GM23338 (cell line): ENCODE results near the gene POR. TPM values are rescaled to one million over a fixed set of nuclear protein-coding genes. Genes with fewer than 3 reads are reported as not detected.
A peak's percentile ranks its signal among the peaks of the same experiment; 100 is the strongest.

ENCODE experiments used
- ATAC-seq: fragments of 200-7000 bp; cut with Tn5 transposase; 3 replicates; pipeline ENCODE4 v1.9.1; 2020
- DNase-seq: peaks from one replicate; pipeline ENCODE4 v3.0.0-alpha.2; 2015; ENCODE audit warnings: low spot score
- H2AFZ ChIP-seq: fragments of 200-600 bp; sonication (generic); 2 replicates; pipeline ENCODE4 v1.8.0; 2016; ENCODE audit warnings: antibody characterized with exemption, mild to moderate bottlenecking, moderate library complexity
- H3F3A ChIP-seq: fragments of 200-600 bp; sonication (generic); replicated peaks from 2 replicates; pipeline ENCODE4 v1.8.0; 2017; ENCODE audit warnings: antibody characterized with exemption, mixed run types, low read depth
- H3K27ac ChIP-seq: fragments of 200-600 bp; sonication (generic); 2 replicates; pipeline ENCODE4 v1.6.1; 2016; ENCODE audit warnings: low read depth
- H3K27me3 ChIP-seq: fragments of 200-600 bp; sonication (generic); 2 replicates; pipeline ENCODE4 v1.8.0; 2016; ENCODE audit warnings: mild to moderate bottlenecking, mixed run types, moderate library complexity; ENCODE audit not compliant: insufficient read depth
- H3K36me3 ChIP-seq: fragments of 200-600 bp; sonication (generic); 2 replicates; pipeline ENCODE4 v1.8.0; 2016; ENCODE audit warnings: mild to moderate bottlenecking; ENCODE audit not compliant: insufficient read depth
- H3K4me1 ChIP-seq: fragments of 200-600 bp; sonication (generic); 2 replicates; pipeline ENCODE4 v1.8.0; 2016; ENCODE audit warnings: mild to moderate bottlenecking, moderate library complexity; ENCODE audit not compliant: insufficient read depth
- H3K4me2 ChIP-seq: fragments of 200-600 bp; sonication (generic); 2 replicates; pipeline ENCODE4 v1.7.1; 2017; ENCODE audit warnings: mixed run types
- H3K4me3 ChIP-seq: fragments of 200-600 bp; sonication (generic); 2 replicates; pipeline ENCODE4 v1.6.1; 2016; ENCODE audit warnings: mixed run types
- H3K79me2 ChIP-seq: fragments of 200-600 bp; sonication (generic); replicated peaks from 2 replicates; pipeline ENCODE4 v1.8.0; 2017; ENCODE audit warnings: mild to moderate bottlenecking; ENCODE audit not compliant: insufficient read depth
- H3K9me2 ChIP-seq: fragments of 200-600 bp; sonication (generic); 2 replicates; pipeline ENCODE4 v1.8.0; 2017; ENCODE audit not compliant: insufficient read depth
- H4K20me1 ChIP-seq: fragments of 200-600 bp; sonication (generic); replicated peaks from 2 replicates; pipeline ENCODE4 v1.8.0; 2017; ENCODE audit warnings: mild to moderate bottlenecking; ENCODE audit not compliant: insufficient read depth
- H3K27ac Mint-ChIP-seq: 2 replicates; pipeline ENCODE4 v1.8.0; 2020; ENCODE audit warnings: inconsistent platforms, mild to moderate bottlenecking, moderate library complexity, mixed read lengths
- H3K27me3 Mint-ChIP-seq: 3 replicates; pipeline ENCODE4 v1.8.0; 2022; ENCODE audit warnings: low read depth, mild to moderate bottlenecking, moderate library complexity, mixed read lengths, inconsistent platforms; ENCODE audit not compliant: insufficient read depth, poor library complexity
- H3K36me3 Mint-ChIP-seq: 3 replicates; pipeline ENCODE4 v1.8.0; 2021; ENCODE audit warnings: low read depth, mild to moderate bottlenecking, inconsistent platforms, moderate library complexity, mixed read lengths
- H3K4me1 Mint-ChIP-seq: 3 replicates; pipeline ENCODE4 v1.8.0; 2020; ENCODE audit warnings: mild to moderate bottlenecking, inconsistent platforms, mixed read lengths
- H3K4me3 Mint-ChIP-seq: 3 replicates; pipeline ENCODE4 v1.8.0; 2021; ENCODE audit warnings: moderate library complexity, mild to moderate bottlenecking, inconsistent platforms, mixed read lengths
- H3K9me3 Mint-ChIP-seq: 3 replicates; pipeline ENCODE4 v1.8.0; 2020; ENCODE audit warnings: moderate library complexity, mild to moderate bottlenecking, inconsistent platforms, mixed read lengths
- CTCF ChIP-seq, 2 experiments: fragments of 200-600 bp in 1 of 2; sonication (generic) in 1 of 2; conservative IDR thresholded peaks; 2 replicates each; pipeline versions ENCODE4 v1.5.1 to v1.6.1; 2016 to 2017; ENCODE audit warnings: antibody characterized with exemption in 2 of 2, low read depth in 2 of 2, mild to moderate bottlenecking in 2 of 2, moderate library complexity in 1 of 2
- ETS1 ChIP-seq: IDR thresholded peaks from 2 replicates; pipeline ENCODE4 v1.6.1; 2016; ENCODE audit warnings: antibody characterized with exemption
- EZH2 ChIP-seq: fragments of 200-600 bp; sonication (generic); IDR thresholded peaks from one replicate; pipeline ENCODE4 v1.8.0; 2017; ENCODE audit warnings: antibody characterized with exemption, mild to moderate bottlenecking, low read depth; ENCODE audit not compliant: unreplicated experiment
- EZH2phosphoT487 ChIP-seq: fragments of 200-600 bp; sonication (generic); IDR thresholded peaks from one replicate; pipeline ENCODE4 v1.8.1; 2018; ENCODE audit warnings: antibody characterized with exemption; ENCODE audit not compliant: unreplicated experiment
- JUNB ChIP-seq: IDR thresholded peaks from one replicate; pipeline ENCODE4 v1.6.1; 2016; ENCODE audit warnings: antibody characterized with exemption; ENCODE audit not compliant: unreplicated experiment
- NANOG ChIP-seq: IDR thresholded peaks from 2 replicates; pipeline ENCODE4 v1.6.1; 2016; ENCODE audit warnings: antibody characterized with exemption, borderline replicate concordance
- POLR2AphosphoS5 ChIP-seq: IDR thresholded peaks from 2 replicates; pipeline ENCODE4 v1.6.1; 2016; ENCODE audit warnings: antibody characterized with exemption, low read depth
- ZNF114 ChIP-seq: fragments of 250-450 bp; sonication (Bioruptor Pico); IDR thresholded peaks from 2 replicates; pipeline ENCODE4 v1.5.0; 2020; ENCODE audit warnings: mild to moderate bottlenecking, moderate library complexity
- ZNF331 ChIP-seq: fragments of 250-450 bp; sonication (Bioruptor Pico); IDR thresholded peaks from 2 replicates; pipeline ENCODE4 v1.5.0; 2020; ENCODE audit warnings: low read depth, mild to moderate bottlenecking, moderate library complexity
- ZNF462 ChIP-seq: fragments of 250-450 bp; sonication (Bioruptor Pico); IDR thresholded peaks from 2 replicates; pipeline ENCODE4 v1.5.0; 2020; ENCODE audit warnings: mild to moderate bottlenecking, moderate library complexity
- polyA plus RNA-seq: library from polyadenylated mRNA; unstranded; fragments of >200 nt; fragmentation: Nextera tagmentation; extraction: Ambion mirVana; gene quantifications from 2 replicates; pipeline ENCODE4 v1.2.1, GENCODE V29; 2016
- total RNA-seq: library from RNA; depleted of rRNA; stranded (reverse); fragments of >200 nt; shearing (Covaris generic); gene quantifications from 2 replicates; pipeline ENCODE4 v1.2.3, GENCODE V29; 2014

The POR gene
- total and polyA plus RNA-seq, 2 experiments from 2014 or later: 126 to 164 TPM

- H3K27ac Mint-ChIP-seq: no peak overlapping the region
- H3K9me3 Mint-ChIP-seq: no peaks in the 10 kb centered on the region
- peaks cover 14% of the 10 kb centered on the region for H3K36me3 Mint-ChIP-seq
- Histone ChIP-seq H3K36me3 (0 out of 2 replicates have a peak, but pooled peaks cover 3% of the 10 kb centered on the region), H4K20me1 (no peaks in the 10 kb centered on the region; the same call in 1 of the 2 replicates), H3F3A (no peaks in the 10 kb centered on the region), H3K27ac (0 out of 2 replicates have a peak overlapping the region, but pooled peaks have one; percentile 32), H3K9me2 (no peaks in the 10 kb centered on the region), H3K4me3 (no peak overlapping the region), H3K79me2 (0 out of 2 replicates have a peak, but pooled peaks cover 2% of the 10 kb centered on the region), H3K4me1 (no peaks in the 10 kb centered on the region), H3K27me3 (no peaks in the 10 kb centered on the region), H2AFZ (no peak overlapping the region), H3K4me2 (no peak overlapping the region)
- ATAC-seq: no peak
- H3K4me3 Mint-ChIP-seq: no peak overlapping the region
- TF ChIP-seq ZNF114 (CRISPR knock-in tag) (no peak), EZH2 (no peak), NANOG (no peak), JUNB (no peak), CTCF (conservative IDR thresholded peaks at IDR 0.05; ENCODE audit: low read depth in 2 of 2) (no peak), POLR2AphosphoS5 (no peak), ZNF331 (CRISPR knock-in tag) (no peak), ETS1 (no peak), EZH2phosphoT487 (no peak)
- peaks cover 6% of the 10 kb centered on the region for H3K4me1 Mint-ChIP-seq
- DNase-seq: no peak
- H3K27me3 Mint-ChIP-seq: peaks cover 8% of the 10 kb centered on the region
Observed at GRCh38 chr7:75968561-75969001, 53.6 kb downstream of the POR start.

- Histone ChIP-seq H3K4me1 (no peaks in the 10 kb centered on the region), H3K9me2 (no peaks in the 10 kb centered on the region), H3K27ac (no peak overlapping the region), H3K4me2 (no peak overlapping the region), H3K4me3 (no peak overlapping the region), H4K20me1 (no peaks in the 10 kb centered on the region), H2AFZ (no peak overlapping the region), H3K27me3 (no peaks in the 10 kb centered on the region), H3F3A (no peaks in the 10 kb centered on the region), H3K36me3 (peaks cover 7% of the 10 kb centered on the region; the same call in 1 of the 2 replicates), H3K79me2 (0 out of 2 replicates have a peak, but pooled peaks cover 2% of the 10 kb centered on the region)
- DNase-seq: no peak
- Mint-ChIP-seq H3K9me3 (no peaks in the 10 kb centered on the region), H3K27me3 (peaks cover 6% of the 10 kb centered on the region), H3K4me3 (no peak overlapping the region), H3K4me1 (peaks cover 6% of the 10 kb centered on the region), H3K36me3 (peaks cover 20% of the 10 kb centered on the region), H3K27ac (peak overlapping the region; percentile 46)
- ATAC-seq: no peak
- no peak for TF ChIP-seq ZNF462
Observed at GRCh38 chr7:75969182-75969581, 54.2 kb downstream of the POR start.
